Suprapubic skin (tissue), 4 donors: Measurements from ENCODE around the gene HOXB8. TPM values are rescaled to one million over a fixed set of nuclear protein-coding genes. Genes with fewer than 3 reads are reported as not detected.

ENCODE experiments used
- DNase-seq, 2 donors: peaks; one replicate each; pipeline ENCODE4 v3.0.0-alpha.2; 2019; ENCODE audit warnings: low spot score in 2 of 2
- H3K27ac ChIP-seq: fragments of 200-600 bp; sonication (generic); one replicate; pipeline ENCODE4 v1.5.1; 2019
- H3K27me3 ChIP-seq: fragments of 200-600 bp; sonication (generic); one replicate; pipeline ENCODE4 v1.5.1; 2019
- H3K36me3 ChIP-seq: fragments of 200-600 bp; sonication (generic); one replicate; pipeline ENCODE4 v1.5.1; 2019
- H3K4me1 ChIP-seq: fragments of 200-600 bp; sonication (generic); one replicate; pipeline ENCODE4 v1.5.1; 2019
- H3K4me3 ChIP-seq: fragments of 200-600 bp; sonication (generic); one replicate; pipeline ENCODE4 v1.5.1; 2019; ENCODE audit warnings: mild to moderate bottlenecking
- H3K9me3 ChIP-seq: fragments of 200-600 bp; sonication (generic); one replicate; pipeline ENCODE4 v1.5.1; 2019
- EP300 ChIP-seq: sonication (generic); formaldehyde crosslinking; IDR thresholded peaks from one replicate; pipeline ENCODE4 v1.6.1; 2017; ENCODE audit warnings: antibody characterized with exemption
- POLR2A ChIP-seq, 2 donors: fragments of 450-650 bp; IDR thresholded peaks; one replicate each; pipeline ENCODE4 v1.6.1; 2017; ENCODE audit warnings: antibody characterized with exemption in 2 of 2, mild to moderate bottlenecking in 2 of 2, moderate library complexity in 2 of 2
- POLR2AphosphoS5 ChIP-seq, 3 donors: sonication (generic); formaldehyde crosslinking; IDR thresholded peaks; one replicate each; pipeline ENCODE4 v1.6.1; 2017; ENCODE audit warnings: antibody characterized with exemption in 3 of 3
- WGBS: methylation state at CpG from one replicate; pipeline ENCODE4 v1.1.5; 2018; 5-methylcytosine and 5-hydroxymethylcytosine counted together
- total RNA-seq, 4 donors: library from RNA; depleted of rRNA; stranded (reverse); fragments of >200 nt; gene quantifications; one replicate each; pipeline ENCODE4 v1.1.0, GENCODE V29; 2016
- TF ChIP-seq, protein P1 (sequence below), 2 donors: fragments of 200-600 bp in 1 of 2; fragments of 450-650 bp in 1 of 2; sonication (generic) in 1 of 2; IDR thresholded peaks; one replicate each; pipeline ENCODE4 v1.5.1; 2016 to 2019; ENCODE audit warnings: antibody characterized with exemption in 2 of 2, mild to moderate bottlenecking in 1 of 2, moderate library complexity in 1 of 2

The HOXB8 gene
- total RNA-seq, 4 donors from 2014 or later, result not detected

DNA sequence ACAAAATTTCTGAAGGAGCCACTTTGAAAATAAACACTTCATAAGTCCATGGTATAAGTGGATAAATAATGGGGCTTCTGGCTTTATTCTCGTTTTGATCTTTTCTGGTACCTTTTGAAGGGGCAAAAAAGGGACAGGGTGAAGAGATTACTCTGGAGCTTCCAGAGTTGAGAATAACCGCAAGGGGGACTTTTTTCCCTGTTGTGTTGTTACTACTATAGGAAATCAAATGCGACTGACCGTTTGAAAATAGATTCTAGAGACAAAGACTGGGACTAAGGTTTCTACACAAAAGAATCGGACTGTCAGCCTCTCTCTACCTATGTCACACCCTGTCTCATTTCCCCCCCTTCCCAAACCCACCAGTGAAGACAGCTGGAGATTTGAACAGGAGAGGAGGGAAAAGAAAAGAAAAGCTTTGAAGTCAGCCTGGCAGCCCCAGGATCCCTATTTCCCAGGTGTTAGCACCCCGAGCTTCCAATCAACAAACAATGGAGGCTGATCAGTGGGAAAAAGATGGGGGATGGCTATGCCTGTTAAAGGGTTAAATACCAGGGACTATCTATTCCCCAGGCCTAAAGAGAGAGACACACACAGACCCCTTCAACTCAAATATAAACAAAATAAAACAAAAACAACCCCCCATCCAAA, 45.3 kb downstream of the HOXB8 start:
- no peak for DNase-seq
- no peaks in the 10 kb centered on the region for H3K9me3 ChIP-seq
- no peaks in the 10 kb centered on the region for H3K36me3 ChIP-seq
- peak overlapping the region; percentile 29 for H3K4me3 ChIP-seq
- H3K4me1 ChIP-seq, result peaks cover 70% of the 10 kb centered on the region
- H3K27me3 ChIP-seq, result peaks cover 3% of the 10 kb centered on the region
- WGBS, result 78% methylated on average over 6 of the region's 6 CpGs
- peak overlapping the region; percentile 85 for H3K27ac ChIP-seq
- no peak for TF ChIP-seq POLR2AphosphoS5 (IDR thresholded peaks at IDR 0.05)
- TF ChIP-seq, protein P1, sequence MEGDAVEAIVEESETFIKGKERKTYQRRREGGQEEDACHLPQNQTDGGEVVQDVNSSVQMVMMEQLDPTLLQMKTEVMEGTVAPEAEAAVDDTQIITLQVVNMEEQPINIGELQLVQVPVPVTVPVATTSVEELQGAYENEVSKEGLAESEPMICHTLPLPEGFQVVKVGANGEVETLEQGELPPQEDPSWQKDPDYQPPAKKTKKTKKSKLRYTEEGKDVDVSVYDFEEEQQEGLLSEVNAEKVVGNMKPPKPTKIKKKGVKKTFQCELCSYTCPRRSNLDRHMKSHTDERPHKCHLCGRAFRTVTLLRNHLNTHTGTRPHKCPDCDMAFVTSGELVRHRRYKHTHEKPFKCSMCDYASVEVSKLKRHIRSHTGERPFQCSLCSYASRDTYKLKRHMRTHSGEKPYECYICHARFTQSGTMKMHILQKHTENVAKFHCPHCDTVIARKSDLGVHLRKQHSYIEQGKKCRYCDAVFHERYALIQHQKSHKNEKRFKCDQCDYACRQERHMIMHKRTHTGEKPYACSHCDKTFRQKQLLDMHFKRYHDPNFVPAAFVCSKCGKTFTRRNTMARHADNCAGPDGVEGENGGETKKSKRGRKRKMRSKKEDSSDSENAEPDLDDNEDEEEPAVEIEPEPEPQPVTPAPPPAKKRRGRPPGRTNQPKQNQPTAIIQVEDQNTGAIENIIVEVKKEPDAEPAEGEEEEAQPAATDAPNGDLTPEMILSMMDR (IDR thresholded peaks at IDR 0.05), result no peak
- no peak for TF ChIP-seq EP300
- no peak for TF ChIP-seq POLR2A (IDR thresholded peaks at IDR 0.05)

DNA sequence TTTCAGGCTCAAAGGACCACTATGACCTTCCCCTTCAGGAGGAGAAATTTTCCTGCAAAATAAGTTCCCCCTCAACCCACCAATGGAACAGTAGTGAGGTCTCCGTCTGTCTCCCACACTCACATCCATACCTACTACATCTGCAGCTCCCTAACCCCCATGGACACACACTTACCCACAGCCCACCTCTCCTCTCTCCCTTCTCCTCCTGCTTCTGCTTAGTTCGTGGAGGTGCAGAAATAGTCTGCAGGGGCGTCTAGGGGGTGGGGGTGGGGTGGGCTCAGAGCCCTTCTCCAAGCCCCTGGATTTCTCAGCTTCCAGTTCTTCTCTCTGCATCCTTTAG, 45.9 kb downstream of the HOXB8 start:
- Histone ChIP-seq H3K27me3 (peaks cover 4% of the 10 kb centered on the region), H3K36me3 (no peaks in the 10 kb centered on the region), H3K27ac (no peak overlapping the region), H3K4me3 (peak overlapping the region; percentile 25), H3K9me3 (no peaks in the 10 kb centered on the region), H3K4me1 (peaks cover 70% of the 10 kb centered on the region)
- WGBS, result 61% methylated on average over 3 of the region's 3 CpGs
- DNase-seq, result no peak
- TF ChIP-seq EP300 (no peak), POLR2A (IDR thresholded peaks at IDR 0.05) (no peak), POLR2AphosphoS5 (IDR thresholded peaks at IDR 0.05) (no peak)
- TF ChIP-seq, protein P1 (IDR thresholded peaks at IDR 0.05), result no peak

DNA sequence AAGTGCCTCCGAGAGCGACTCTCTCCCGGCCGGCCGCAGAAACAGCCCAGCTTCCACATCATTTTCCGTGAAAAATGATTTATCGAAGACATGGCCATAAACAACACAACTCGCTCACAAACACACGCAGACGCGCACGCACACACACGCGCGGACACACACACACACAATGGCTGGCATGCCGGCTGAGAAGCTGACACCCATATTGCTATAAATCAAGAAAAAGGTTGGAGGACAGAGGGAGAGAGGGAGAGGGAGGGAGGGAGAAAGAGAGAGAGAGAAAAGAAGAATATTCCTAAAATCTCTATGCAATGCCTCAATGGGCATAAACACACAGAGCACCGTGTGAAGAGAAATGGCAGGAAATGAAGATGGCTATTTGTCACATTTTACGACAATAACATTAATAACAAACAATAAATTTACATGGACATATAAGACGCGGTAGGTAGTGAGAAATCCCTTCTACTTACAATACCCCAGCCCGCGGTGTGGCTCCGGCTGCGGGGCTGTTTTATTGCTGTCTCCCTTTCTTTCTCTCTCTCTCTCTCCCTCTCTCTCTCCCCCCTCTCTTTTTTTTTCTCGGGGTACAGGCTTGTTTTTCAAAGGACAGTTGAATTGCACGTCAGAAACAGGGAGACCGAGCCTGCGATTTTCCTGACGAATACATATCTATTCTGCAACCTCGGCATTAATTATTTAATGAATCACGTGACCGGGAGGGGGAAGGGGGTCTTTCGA, 46.4 kb downstream of the HOXB8 start:
- 39% methylated on average over 33 of the region's 33 CpGs for WGBS
- H3K27me3 ChIP-seq, result peaks cover 6% of the 10 kb centered on the region
- no peak overlapping the region for H3K27ac ChIP-seq
- TF ChIP-seq EP300, result no peak
- peak in 1 of 3 donors; percentile 10 for TF ChIP-seq POLR2AphosphoS5 (IDR thresholded peaks at IDR 0.05)
- H3K36me3 ChIP-seq, result no peaks in the 10 kb centered on the region
- peaks cover 70% of the 10 kb centered on the region for H3K4me1 ChIP-seq
- DNase-seq, result no peak
- no peaks in the 10 kb centered on the region for H3K9me3 ChIP-seq
- peak overlapping the region; percentile 25 for H3K4me3 ChIP-seq

DNA sequence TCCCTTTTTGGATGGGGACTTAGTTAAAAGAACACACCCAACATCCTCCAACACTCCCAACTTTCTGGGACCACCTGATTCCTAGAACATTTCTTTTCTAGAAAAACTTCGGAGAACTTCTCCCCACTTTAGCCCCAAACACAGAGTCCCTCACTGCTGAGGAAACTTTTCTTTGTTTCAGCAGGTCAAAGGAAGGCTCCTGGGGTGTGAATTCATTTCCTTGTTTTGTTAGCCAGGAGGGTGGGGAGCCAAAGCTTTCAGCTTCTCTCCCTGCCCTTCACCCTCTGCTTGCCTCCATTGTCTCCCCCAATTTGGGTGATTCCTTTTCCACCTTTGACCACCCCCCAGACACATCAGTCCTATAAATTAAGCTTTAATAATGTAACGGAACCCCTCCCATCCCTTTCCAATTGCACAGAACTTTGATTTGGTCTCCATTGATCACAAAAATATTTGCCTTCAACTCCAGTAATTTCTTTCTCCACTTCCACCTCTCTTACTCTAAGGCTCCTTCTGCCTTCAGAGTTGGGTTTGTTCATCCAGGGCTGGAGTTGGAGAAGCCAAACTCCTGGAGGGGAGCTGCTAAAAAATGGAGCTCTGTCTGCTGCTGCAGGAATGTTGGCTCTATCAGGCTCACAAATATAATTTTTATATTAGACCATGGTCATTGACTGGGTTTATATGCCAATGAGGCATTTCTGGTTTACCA, 47.3 kb downstream of the HOXB8 start:
- DNase-seq, result no peak
- 78% methylated on average over 2 of the region's 2 CpGs for WGBS
- Histone ChIP-seq H3K27ac (no peak overlapping the region), H3K36me3 (no peaks in the 10 kb centered on the region), H3K4me1 (peaks cover 69% of the 10 kb centered on the region), H3K27me3 (peaks cover 6% of the 10 kb centered on the region), H3K4me3 (peak overlapping the region; percentile 25), H3K9me3 (no peaks in the 10 kb centered on the region)
- no peak for TF ChIP-seq POLR2A (IDR thresholded peaks at IDR 0.05)
- no peak for TF ChIP-seq EP300
- TF ChIP-seq POLR2AphosphoS5 (IDR thresholded peaks at IDR 0.05), result no peak
- TF ChIP-seq, protein P1 (IDR thresholded peaks at IDR 0.05), result no peak

DNA sequence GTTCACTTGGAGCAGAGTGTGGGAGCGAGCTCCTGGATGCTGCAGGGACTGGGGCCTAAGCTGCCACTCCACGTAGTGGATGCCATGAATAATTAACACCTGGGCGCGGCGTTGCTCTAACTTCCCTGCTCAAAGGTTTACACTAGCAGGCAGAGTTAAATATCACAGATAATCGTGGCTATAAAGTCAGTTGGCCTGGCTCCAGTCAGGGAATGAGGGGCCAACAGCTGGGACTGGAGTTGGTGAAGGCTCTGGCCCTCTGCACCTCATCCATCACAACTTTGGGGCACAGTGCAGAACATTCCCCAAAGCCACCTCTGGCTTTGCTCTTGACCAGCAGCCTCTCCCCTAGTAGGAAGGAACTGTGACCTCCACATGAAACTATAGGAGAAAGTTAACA, 47.9 kb downstream of the HOXB8 start:
- DNase-seq, result no peak
- TF ChIP-seq EP300 (no peak), POLR2AphosphoS5 (IDR thresholded peaks at IDR 0.05) (no peak), POLR2A (IDR thresholded peaks at IDR 0.05) (no peak)
- TF ChIP-seq, protein P1 (IDR thresholded peaks at IDR 0.05), result no peak
- 79% methylated on average over 5 of the region's 6 CpGs for WGBS
- Histone ChIP-seq H3K4me3 (no peak overlapping the region), H3K27me3 (peaks cover 6% of the 10 kb centered on the region), H3K27ac (no peak overlapping the region), H3K4me1 (peaks cover 69% of the 10 kb centered on the region), H3K9me3 (no peaks in the 10 kb centered on the region), H3K36me3 (no peaks in the 10 kb centered on the region)
